Cerebellar nuclear complex (tissue), 1 donor: Measurements from ENCODE around the gene ZNF644.
"Not testable (repeated sequence)": the region's sequence is repeated elsewhere in the genome, so short reads cannot be mapped to it uniquely, and the experiment has no call there.

Experiments
- DNase-seq, 2 experiments: peaks; one replicate each; lab custom pipeline; 2025; lab: John Stamatoyannopoulos, UW

ZNF644 gene

DNA sequence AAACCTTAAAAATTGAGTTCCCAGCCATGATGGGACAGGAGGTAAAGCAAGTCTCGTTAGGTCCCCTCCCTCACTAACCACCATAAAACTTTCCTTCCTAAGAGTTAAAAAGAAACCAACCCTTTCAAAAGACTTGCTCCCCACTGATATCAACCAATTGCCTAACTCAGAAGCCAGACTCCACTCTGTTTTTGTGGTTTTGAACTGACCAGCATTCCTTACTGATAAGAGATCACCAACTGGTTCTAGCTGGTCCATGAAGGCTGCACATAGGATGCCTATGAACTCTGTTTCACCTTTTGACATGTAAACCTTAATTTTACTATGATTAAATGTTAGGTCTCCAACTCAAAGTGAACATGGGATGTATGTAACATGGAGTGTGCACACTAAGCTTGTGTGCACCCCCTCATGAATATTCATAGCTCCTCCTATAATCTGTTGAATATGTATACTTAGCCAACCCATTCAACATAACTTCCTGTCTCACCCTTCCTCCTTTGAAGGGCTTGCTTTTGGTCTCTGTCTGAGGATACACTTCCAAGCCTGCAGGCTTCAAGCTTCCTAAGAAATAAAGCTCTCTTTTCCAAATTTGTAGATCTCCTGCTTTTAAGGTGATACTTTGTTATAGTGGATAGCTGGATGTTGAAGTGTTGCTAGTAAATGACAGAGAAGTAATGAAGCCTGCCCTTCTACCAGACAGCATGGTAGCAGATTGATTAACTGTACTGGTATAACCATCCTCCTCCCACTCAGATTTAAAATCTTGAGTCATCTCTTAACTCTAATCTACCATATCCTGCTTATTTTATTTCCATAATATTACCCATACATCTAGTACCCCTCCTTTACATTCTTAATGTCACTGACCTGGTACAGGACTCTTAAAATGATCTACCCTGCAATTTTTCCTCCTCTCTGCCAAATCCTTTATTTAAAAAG lies 95.6 kb downstream of the ZNF644 start:
- no peak for DNase-seq

DNA sequence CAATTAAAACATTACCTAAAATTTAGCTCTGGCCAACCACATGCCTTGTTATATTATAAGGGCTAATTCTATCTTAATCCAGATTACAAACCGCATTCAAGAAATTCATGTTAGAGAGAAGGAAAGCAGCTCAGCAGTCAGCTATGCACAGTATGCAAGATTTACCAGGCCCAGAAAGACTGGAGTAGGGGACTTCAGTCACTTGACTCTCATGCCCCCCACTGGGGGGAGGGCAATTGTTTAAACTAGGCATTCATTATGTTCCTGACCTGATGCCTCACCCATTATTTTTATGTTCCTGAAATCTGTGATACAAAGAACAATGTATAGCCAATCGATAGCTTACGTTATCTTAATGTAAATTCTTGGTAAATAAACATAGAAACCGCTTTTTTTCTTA lies 96.9 kb downstream of the ZNF644 start:
- no peak for DNase-seq

DNA sequence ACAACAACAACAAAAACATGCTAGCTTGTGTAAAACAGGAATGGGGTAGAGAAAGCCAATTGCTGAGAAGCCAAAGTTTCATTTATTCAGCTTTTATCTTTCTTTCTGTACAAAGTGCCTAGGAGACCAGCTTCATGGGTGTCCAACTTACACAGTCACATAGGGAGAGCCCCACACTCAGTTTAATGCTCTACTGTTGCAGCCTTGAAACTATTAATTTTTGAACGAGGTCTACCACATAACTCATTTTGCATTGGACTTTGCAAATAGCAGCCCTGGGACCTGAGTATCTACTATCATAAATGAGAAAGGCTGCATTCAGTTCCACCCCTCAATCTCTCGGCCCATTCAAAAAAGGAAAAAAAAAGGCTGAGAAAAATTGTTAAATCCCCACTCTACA lies 98.8 kb downstream of the ZNF644 start:
- DNase-seq: no peak

DNA sequence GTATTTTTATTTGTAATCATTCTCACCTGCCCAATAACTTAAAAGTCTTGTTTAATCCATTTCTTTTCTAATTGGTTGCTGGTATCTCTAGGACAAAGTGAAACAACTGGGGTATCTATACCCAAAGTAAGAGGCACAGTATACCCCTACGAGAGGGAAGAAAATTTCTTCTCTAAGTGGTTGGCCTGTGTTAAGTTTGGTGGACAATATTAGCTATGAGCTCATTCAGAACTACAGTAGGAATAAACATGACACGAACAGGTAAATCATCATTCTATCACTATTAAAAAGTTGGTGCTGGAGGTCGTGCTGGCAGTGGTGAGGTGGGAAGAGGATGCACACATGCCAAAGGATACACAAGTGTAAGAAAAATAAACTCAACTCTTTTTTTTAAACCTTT lies 99.6 kb downstream of the ZNF644 start:
- DNase-seq: no peak

DNA sequence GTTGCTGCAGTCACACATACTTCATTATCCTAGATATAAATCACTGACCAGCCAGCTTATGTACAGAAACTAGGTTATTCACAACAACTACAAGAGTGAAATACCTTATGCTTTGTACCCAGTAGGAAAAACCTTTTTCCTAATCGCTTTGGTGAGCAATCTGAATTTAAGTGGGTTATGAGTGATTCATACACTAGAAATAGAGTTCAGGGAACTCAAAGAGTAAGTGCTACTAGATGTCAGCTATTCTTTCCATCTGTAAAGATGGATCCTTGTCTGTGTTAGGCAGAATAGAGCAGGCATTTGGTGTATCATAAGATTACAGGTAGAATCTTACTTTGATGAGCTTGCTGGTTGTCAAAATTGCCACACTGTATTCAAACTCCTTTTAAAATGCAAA lies 101.9 kb downstream of the ZNF644 start:
- no peak for DNase-seq

DNA sequence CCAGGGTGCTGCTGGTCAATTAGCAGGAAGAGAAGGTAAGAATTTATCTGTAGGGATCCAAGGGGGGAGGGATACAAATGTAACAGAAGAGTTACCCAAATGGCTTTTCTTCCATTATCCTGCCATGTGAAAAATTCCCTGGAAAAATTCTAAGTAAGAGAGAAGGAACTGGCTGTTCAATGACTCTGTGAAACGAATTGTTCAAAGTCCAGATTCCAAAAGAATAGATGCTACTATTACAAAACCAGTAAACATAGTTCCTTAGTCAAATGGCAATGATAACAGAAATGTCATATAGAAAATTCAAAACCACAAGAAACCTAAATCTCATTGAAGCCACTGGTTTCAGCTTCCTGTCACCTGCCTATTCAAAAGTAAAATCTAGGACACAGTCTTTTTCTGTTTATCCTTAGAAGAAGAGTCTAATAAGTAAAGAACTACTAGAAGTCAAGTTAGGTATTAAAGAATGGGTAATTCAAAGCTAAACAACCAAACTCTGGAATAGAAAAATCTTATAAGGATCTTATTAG lies 102.6 kb downstream of the ZNF644 start:
- no peak for DNase-seq

DNA sequence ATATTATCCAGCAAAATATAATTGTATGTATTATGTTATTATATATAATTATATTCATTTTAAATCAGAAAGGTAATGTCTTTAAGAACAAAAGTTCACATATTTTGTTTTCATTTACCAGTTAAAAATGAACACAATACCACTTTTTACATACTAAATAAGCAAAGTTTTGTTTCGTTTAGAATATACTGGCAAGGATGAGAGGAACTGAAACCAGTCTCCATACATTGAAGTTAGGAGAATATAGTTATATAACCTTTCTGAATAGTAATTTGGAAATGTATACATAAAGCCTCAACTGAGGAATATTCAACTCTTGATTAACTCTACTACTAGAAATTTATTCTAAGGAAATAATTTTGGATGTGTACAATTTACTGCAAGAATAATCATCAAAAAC lies 110.5 kb downstream of the ZNF644 start:
- no peak for DNase-seq

DNA sequence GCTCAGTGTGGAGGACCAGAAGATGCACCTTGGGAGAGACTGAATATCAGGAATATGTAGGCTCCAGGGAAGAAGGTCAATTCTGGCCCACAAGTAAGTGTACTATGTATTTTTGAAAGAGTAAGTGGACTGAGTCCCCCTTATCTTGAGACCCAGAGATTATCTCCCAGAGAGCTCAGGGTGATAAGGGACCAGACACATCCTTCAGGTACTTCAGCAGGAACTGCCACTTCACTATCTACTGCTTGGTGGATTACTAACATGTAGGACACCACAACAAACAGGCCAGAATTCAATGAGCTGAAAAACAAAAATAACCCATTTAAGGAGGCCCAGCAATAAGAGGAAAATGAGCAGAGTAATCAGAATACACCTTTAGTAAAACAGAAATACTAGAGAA lies 119.2 kb downstream of the ZNF644 start:
- DNase-seq: no peak

DNA sequence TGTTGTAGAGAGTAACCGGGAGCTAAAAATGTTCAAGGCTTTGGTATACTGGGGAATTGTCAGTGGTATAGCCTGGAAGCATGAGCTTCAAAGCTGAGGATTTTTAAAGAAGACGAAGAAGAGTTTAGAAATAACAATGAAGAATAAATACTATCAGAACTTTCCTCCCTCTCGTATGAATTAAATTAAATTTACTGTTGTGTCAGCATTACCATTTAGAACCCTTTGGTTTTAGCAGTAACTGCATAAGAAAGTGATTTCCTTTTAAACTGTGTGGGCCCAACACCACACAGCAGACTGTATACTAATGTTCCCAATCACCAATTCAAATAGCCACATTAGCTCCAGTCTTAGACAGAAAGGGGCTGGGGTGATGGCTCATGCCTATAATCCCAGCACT lies 122.6 kb downstream of the ZNF644 start:
- no peak for DNase-seq

DNA sequence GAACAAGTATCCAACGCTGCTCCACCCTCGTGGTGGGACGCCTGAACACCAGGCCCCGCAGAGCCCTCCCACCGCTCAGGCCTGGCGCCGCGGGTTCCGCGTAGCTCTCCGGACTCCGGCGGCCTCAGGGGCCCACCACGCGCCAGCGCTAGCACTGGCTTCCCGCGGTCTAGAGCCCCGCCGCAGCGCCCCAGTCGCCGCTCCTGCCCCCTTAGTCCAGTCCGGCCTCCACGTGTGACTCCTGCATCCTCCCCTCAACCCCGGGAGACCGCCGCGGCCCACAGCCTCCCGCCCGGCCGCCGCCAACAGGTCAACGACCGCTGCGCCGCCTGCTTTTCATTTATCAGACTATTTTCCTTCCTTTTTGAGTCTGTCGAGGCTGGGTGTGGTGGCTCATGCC lies 128.2 kb downstream of the ZNF644 start:
- not testable (repeated sequence) for DNase-seq

DNA sequence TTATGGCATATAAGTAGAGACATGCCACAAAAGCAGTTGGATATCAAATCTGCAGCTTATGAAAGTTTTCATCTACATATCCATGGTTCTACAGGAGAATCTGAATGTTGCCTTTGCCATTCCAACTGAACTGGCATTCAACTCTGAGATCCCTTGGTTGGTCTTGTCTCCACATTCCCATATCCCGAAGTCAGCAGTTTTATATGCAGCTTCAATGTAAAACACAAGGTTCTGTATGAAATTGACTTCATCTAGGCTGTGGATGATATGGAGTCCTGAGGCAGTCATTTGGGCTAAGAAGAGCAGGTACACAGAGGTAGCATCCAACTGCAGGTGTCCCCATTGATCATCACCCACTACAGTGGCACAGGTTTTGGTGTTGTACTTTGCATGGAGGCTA lies 129.0 kb downstream of the ZNF644 start:
- DNase-seq: not testable (repeated sequence)

DNA sequence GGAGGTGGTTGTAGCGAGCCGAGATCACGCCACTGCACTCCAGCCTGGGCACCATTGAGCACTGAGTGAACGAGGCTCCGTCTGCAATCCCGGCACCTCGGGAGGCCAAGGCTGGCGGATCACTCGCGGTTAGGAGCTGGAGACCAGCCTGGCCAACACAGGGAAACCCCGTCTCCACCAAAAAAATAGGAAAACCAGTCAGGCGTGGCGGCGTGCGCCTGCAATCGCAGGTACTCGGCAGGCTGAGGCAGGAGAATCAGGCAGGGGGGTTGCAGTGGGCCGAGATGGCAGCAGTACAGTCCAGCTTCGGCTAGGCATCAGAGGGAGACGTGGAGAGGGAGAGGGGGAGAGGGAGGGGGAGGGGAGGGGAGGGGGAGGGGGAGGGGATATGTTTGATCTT lies 129.6 kb downstream of the ZNF644 start:
- not testable (repeated sequence) for DNase-seq

DNA sequence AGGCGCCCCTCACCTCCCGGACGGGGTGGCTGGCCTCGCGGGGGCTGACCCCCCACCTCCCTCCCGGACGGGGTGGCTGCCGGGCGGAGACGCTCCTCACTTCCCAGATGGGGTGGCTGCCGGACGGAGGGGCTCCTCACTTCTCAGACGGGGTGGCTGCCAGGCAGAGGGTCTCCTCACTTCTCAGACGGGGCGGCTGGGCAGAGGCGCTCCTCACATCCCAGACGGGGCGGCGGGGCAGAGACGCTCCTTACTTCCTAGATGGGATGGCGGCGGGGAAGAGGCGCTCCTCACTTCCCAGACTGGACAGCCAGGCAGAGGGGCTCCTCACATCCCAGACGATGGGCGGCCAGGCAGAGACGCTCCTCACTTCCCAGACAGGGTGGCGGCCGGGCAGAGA lies 130.1 kb downstream of the ZNF644 start:
- DNase-seq: not testable (repeated sequence)

DNA sequence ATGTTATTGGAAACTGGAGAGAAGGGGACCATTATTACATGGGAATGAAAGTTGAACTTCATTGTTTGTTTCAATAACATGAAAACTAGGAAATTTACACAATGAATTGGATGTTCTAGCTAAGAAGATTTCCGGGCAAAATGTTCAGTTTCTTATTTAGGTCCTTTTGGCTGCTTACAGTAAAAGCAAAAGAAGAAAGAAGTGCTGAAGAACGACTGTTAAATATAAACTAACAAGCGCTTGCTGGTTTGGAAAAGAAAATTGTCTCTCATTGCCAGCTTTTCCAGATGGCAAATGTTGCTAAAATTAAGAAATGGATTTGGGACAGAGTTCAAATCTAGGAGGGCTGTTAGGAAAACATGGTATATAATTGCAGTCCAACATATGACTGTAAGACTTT lies 139.6 kb downstream of the ZNF644 start:
- no peak for DNase-seq

DNA sequence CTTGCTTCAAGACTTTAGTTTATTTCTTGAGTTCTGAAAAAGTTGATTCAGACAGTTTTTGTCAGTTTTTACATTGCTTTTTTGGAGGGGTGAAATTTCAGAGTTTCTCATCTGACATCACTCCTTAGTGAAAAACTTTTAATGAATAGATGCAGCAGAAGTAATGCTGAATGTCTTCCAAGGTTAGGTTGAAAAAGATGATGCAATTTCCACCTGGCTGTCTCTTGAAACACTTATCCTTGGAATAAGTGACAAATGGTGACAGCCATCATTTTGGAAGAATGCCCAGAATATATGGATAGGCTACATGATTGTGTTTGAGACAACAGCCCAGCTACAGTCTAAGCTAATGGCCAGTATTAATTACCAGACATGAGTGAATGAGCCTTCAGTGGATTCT lies 140.8 kb downstream of the ZNF644 start:
- DNase-seq: no peak

DNA sequence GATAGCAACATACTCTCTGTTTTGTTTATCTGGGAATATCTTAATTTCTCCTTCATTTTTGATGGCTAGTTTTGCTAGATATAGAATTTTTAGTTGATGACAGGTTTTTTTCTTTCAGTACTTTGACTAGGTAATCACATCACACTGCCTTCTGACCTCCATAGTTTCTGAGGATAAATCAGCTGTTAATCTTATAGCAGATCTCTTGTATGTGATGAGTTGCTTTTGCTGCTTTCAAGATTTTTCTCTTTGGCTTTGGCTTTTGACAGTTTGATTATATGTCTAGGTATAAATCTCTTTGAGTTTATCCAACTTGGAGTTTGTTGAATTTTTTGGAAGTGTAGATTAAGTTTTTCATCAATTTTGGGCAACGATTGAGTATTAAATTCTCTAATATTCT lies 142.6 kb downstream of the ZNF644 start:
- no peak for DNase-seq

DNA sequence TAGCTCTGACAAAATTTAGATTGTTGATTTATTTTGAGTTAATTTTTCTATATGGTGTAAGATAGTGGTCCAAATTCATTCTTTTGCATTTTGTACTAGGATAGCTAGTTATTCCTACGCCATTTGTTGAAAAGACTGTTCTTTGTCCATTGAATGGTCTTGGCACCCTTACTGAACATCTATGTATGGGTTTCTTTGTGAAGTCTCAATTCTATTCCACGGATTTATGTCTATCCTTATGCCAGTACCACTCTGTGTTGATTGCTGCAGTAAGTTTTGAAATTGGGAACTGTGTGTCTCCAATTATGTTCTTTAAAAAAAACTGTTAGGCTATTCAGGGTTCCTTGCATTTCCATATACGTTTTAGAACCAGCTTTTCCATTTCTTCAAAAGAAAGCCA lies 145.7 kb downstream of the ZNF644 start:
- no peak for DNase-seq
